Measurements from ENCODE around the gene PLCD3. TPM values are rescaled to one million over a fixed set of nuclear protein-coding genes. Genes with fewer than 3 reads are reported as not detected.

The PLCD3 gene
- total and polyA plus RNA-seq, 2 of the 4 experiments (the other 2 are of a cell fraction), result 5.6 to 36.6 TPM

GRCh38 chr17:45110676-45111611 is 21.4 kb downstream of the PLCD3 start:
- Histone ChIP-seq H2AK5ac (ENCODE audit: low read depth, low read length) (no peak overlapping the region), H2BK5ac (ENCODE audit: low read depth, low read length, poor library complexity, severe bottlenecking) (no peak overlapping the region), H3K14ac (replicated peaks; ENCODE audit: low read depth, low read length) (no peak overlapping the region), H3K27ac (ENCODE audit: insufficient read depth, low read length) (no peak overlapping the region), H4K91ac (ENCODE audit: insufficient read depth, low read depth, low read length) (no peak overlapping the region), H3K4me1 (ENCODE audit: control insufficient read depth, insufficient read depth, low read length) (peaks cover under 1% of the 10 kb centered on the region; the same call in 1 of the 2 replicates), H3K9me1 (ENCODE audit: insufficient read depth, low read length) (no peaks in the 10 kb centered on the region), H3K18ac (ENCODE audit: low read depth, low read length) (no peak overlapping the region), H3K36me3 (ENCODE audit: control insufficient read depth, insufficient read depth, low read length) (peaks cover 56% of the 10 kb centered on the region), H3K4ac (ENCODE audit: low read depth, low read length) (no peak overlapping the region), H4K8ac (ENCODE audit: low read depth in 2 of 2, low read length in 2 of 2) (no peak overlapping the region; a peak in 2 of 4 replicates), H3K4me3 (ENCODE audit: insufficient read depth, low read depth, low read length) (no peak overlapping the region), H3K79me1 (ENCODE audit: low read depth in 1 of 2, low read length in 2 of 2) (peaks cover 4 to 11% of the 10 kb centered on the region in 2 experiments; a peak in 1 of 4 replicates), H3K27me3 (ENCODE audit: control insufficient read depth, insufficient read depth, low read length) (no peaks in the 10 kb centered on the region), H3K9me3 (ENCODE audit: control insufficient read depth, insufficient read depth, low read length) (no peaks in the 10 kb centered on the region), H3K23ac (ENCODE audit: low read depth, low read length) (no peak overlapping the region), H2BK120ac (ENCODE audit: low read depth, low read length) (no peak overlapping the region), H2BK15ac (ENCODE audit: low read depth, low read length) (no peak overlapping the region), H4K5ac (ENCODE audit: low read depth, low read length) (no peak overlapping the region), H2AFZ (replicated peaks; ENCODE audit: low read length, poor library complexity) (peak overlapping the region; percentile 23), H4K20me1 (ENCODE audit: insufficient read depth, low read length) (peaks cover 13% of the 10 kb centered on the region), H3K4me2 (ENCODE audit: low read depth, low read length) (no peak overlapping the region), H2AK9ac (replicated peaks; ENCODE audit: low read depth, low read length, poor library complexity) (peak overlapping the region; percentile 79), H3K56ac (ENCODE audit: extremely low read depth, insufficient read depth, low read length) (no peak overlapping the region), H3K9ac (ENCODE audit: low read depth, low read length) (no peak overlapping the region), H2BK20ac (ENCODE audit: low read depth, low read length) (no peak overlapping the region)
- dilution Hi-C loops (cut with HindIII; ENCODE audit: low sequenced_read_pairs, unreplicated experiment) (no loop called here), intact Hi-C loops (cut with micrococcal nuclease) (no loop called here), in situ Hi-C loops (cut with MboI; ENCODE audit: low sequenced_read_pairs) (no loop called here)
- WGBS, 2 experiments (ENCODE audit: extremely low coverage in 2 of 2, insufficient read length in 1 of 2), result 80% methylated on average over 2 of the region's 16 CpGs; no CpG with 5 or more reads in 1 of the 2 experiments
- DNase-seq, result no peak
- TF ChIP-seq MAFK (IDR thresholded peaks at IDR 0.05; ENCODE audit: low read depth, low read length) (no peak), SMC3 (IDR thresholded peaks at IDR 0.05; ENCODE audit: low read depth, low read length) (no peak), POLR2A (IDR thresholded peaks at IDR 0.05; ENCODE audit: low read depth, low read length) (no peak), FOS (IDR thresholded peaks at IDR 0.05; ENCODE audit: low read depth, low read length) (no peak), RCOR1 (IDR thresholded peaks at IDR 0.05; ENCODE audit: insufficient replicate concordance, low read length) (no peak)
- BruUV-seq (replicated peaks), result no TSS peak
- ChIA-PET POLR2A (ENCODE audit: unreplicated experiment) (no interaction called here), CTCF (no interaction called here)
- ATAC-seq (ENCODE audit: low read depth), result no peak
